Measurements from ENCODE around the gene SLC24A2. TPM values are rescaled to one million over a fixed set of nuclear protein-coding genes. Genes with fewer than 3 reads are reported as not detected.
A peak's percentile ranks its signal among the peaks of the same experiment; 100 is the strongest.

SLC24A2 gene
- total RNA-seq, 1 donor from 2014 or later = not detected

GRCh38 chr9:19807182-19807892 lies 18.5 kb upstream of the SLC24A2 start:
- H3K4me3 ChIP-seq (ENCODE audit: low read depth, low read length) = no peak overlapping the region
- no peak for TF ChIP-seq CTCF (conservative IDR thresholded peaks at IDR 0.05; ENCODE audit: low read depth, low read length)
- DNase-seq (ENCODE audit: low read depth) = no peak

GRCh38 chr9:19804431-19804830 lies 15.6 kb upstream of the SLC24A2 start:
- TF ChIP-seq CTCF (conservative IDR thresholded peaks at IDR 0.05; ENCODE audit: low read depth, low read length) = no peak
- H3K4me3 ChIP-seq (ENCODE audit: low read depth, low read length) = no peak overlapping the region
- DNase-seq (ENCODE audit: low read depth) = no peak

DNA sequence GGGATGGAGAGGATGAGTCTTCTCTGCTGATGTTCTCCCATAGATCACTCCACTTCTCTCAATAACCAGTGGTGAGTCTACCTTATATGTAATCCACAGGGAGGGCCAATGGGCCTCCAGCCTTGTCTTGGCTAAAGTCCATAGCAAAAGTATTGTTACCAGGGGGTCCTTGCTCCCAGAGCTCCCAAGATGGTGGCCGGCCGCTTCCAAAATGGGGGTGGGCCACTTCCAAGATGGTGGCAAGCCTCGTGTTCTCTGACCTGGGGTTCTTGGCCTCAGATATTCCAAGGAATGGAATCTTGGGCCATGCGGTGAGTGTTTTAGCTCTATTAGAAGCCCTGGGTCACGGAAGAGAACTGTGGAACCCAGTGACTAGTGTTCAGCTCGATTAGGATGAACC lies 12.0 kb upstream of the SLC24A2 start:
- no peak for TF ChIP-seq CTCF (conservative IDR thresholded peaks at IDR 0.05; ENCODE audit: low read depth, low read length)
- no peak for DNase-seq (ENCODE audit: low read depth)
- no peak overlapping the region for H3K4me3 ChIP-seq (ENCODE audit: low read depth, low read length)

GRCh38 chr9:19799784-19800183 lies 10.9 kb upstream of the SLC24A2 start:
- no peak for TF ChIP-seq CTCF (conservative IDR thresholded peaks at IDR 0.05; ENCODE audit: low read depth, low read length)
- no peak overlapping the region for H3K4me3 ChIP-seq (ENCODE audit: low read depth, low read length)
- DNase-seq (ENCODE audit: low read depth) = peak; percentile 2

- no peak for DNase-seq (ENCODE audit: low read depth)
- no peak overlapping the region for H3K4me3 ChIP-seq (ENCODE audit: low read depth, low read length)
- TF ChIP-seq CTCF (conservative IDR thresholded peaks at IDR 0.05; ENCODE audit: low read depth, low read length) = no peak
These were observed 685 bp downstream of the SLC24A2 start for GRCh38 chr9:19788152-19788551.

DNA sequence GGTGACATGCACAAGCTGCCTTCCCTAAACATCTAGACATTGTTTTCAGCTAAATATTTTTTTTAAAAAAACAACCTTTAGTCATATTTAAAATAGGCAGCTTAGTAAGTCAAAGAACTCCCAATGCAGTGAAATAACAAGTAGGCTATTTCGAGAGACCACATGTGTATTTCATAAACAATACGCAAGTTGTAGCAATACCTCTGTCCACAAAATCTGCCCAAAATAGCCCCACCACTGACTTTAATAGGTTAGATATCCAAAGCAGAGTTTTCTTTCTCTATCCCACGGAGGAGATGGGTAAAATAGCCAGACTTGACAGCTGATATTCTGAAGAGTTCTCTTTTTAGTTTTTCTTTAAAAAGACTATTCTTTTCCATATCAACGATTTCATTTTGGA lies 1.2 kb downstream of the SLC24A2 start:
- H3K4me3 ChIP-seq (ENCODE audit: low read depth, low read length) = no peak overlapping the region
- DNase-seq (ENCODE audit: low read depth) = no peak
- TF ChIP-seq CTCF (conservative IDR thresholded peaks at IDR 0.05; ENCODE audit: low read depth, low read length) = no peak

- no peak for TF ChIP-seq CTCF (conservative IDR thresholded peaks at IDR 0.05; ENCODE audit: low read depth, low read length)
- no peak for DNase-seq (ENCODE audit: low read depth)
- H3K4me3 ChIP-seq (ENCODE audit: low read depth, low read length) = no peak overlapping the region
These were observed 3.6 kb downstream of the SLC24A2 start for GRCh38 chr9:19785230-19785629.

Measured in epithelial cell of proximal tubule (primary cell).